H9 (cell line): ENCODE measurements around the gene ONECUT3. TPM values are rescaled to one million over a fixed set of nuclear protein-coding genes. Genes with fewer than 3 reads are reported as not detected.

ENCODE experiments used
- DNase-seq: peaks from one replicate; pipeline ENCODE4 v3.0.0-alpha.2; 2017
- H2AFZ ChIP-seq: one replicate; pipeline ENCODE4 v1.6.1; 2013; ENCODE audit warnings: mild to moderate bottlenecking, low read length, control low read depth, moderate library complexity
- H2AK5ac ChIP-seq: 2 replicates; pipeline ENCODE4 v1.6.1; 2013; ENCODE audit warnings: low read length, control low read depth, mixed read lengths; ENCODE audit not compliant: insufficient read length
- H2BK120ac ChIP-seq: one replicate; pipeline ENCODE4 v1.6.1; 2013; ENCODE audit warnings: low read depth, mild to moderate bottlenecking, low read length, control low read depth, inconsistent platforms; ENCODE audit not compliant: poor library complexity, severe bottlenecking
- H2BK12ac ChIP-seq: 2 replicates; pipeline ENCODE4 v1.6.1; 2013; ENCODE audit warnings: low read length, control low read depth, mixed read lengths, low read depth; ENCODE audit not compliant: insufficient read length
- H2BK15ac ChIP-seq: 2 replicates; pipeline ENCODE4 v1.6.1; 2013; ENCODE audit warnings: low read depth, low read length, control low read depth
- H2BK20ac ChIP-seq: one replicate; pipeline ENCODE4 v1.6.1; 2013; ENCODE audit warnings: low read depth, mild to moderate bottlenecking, low read length, control low read depth, inconsistent platforms; ENCODE audit not compliant: poor library complexity, severe bottlenecking
- H2BK5ac ChIP-seq: 2 replicates; pipeline ENCODE4 v1.6.1; 2013; ENCODE audit warnings: low read length, control low read depth, mixed read lengths; ENCODE audit not compliant: insufficient read length
- H3K14ac ChIP-seq: 2 replicates; pipeline ENCODE4 v1.6.1; 2013; ENCODE audit warnings: low read length, control low read depth; ENCODE audit not compliant: insufficient read depth
- H3K18ac ChIP-seq: 2 replicates; pipeline ENCODE4 v1.6.1; 2013; ENCODE audit warnings: low read depth, mild to moderate bottlenecking, mixed read lengths, low read length, control low read depth; ENCODE audit not compliant: insufficient read length
- H3K23ac ChIP-seq: 2 replicates; pipeline ENCODE4 v1.6.1; 2013; ENCODE audit warnings: low read length, control low read depth, mixed read lengths, low read depth; ENCODE audit not compliant: insufficient read length
- H3K23me2 ChIP-seq: 2 replicates; pipeline ENCODE4 v1.6.1; 2013; ENCODE audit warnings: low read depth, mild to moderate bottlenecking, mixed read lengths, low read length, control low read depth; ENCODE audit not compliant: insufficient read length, poor library complexity, severe bottlenecking
- H3K27ac ChIP-seq: 2 replicates; pipeline ENCODE4 v1.5.1; 2013; ENCODE audit warnings: low read length, control low read depth, mixed read lengths, low read depth; ENCODE audit not compliant: insufficient read length
- H3K27me3 ChIP-seq: 2 replicates; pipeline ENCODE4 v1.6.1; 2013; ENCODE audit warnings: low read length, control low read depth, inconsistent platforms; ENCODE audit not compliant: insufficient read depth
- H3K4ac ChIP-seq: 2 replicates; pipeline ENCODE4 v1.6.1; 2013; ENCODE audit warnings: low read depth, mild to moderate bottlenecking, control low read depth, inconsistent platforms, low read length, moderate library complexity
- H3K4me1 ChIP-seq: 2 replicates; pipeline ENCODE4 v1.6.1; 2013; ENCODE audit warnings: low read length, control low read depth, inconsistent platforms; ENCODE audit not compliant: insufficient read depth
- H3K4me2 ChIP-seq: 2 replicates; pipeline ENCODE4 v1.6.1; 2013; ENCODE audit warnings: low read length, control low read depth, mixed read lengths; ENCODE audit not compliant: insufficient read length, insufficient read depth
- H3K56ac ChIP-seq: 2 replicates; pipeline ENCODE4 v1.6.1; 2013; ENCODE audit warnings: low read depth, mild to moderate bottlenecking, mixed read lengths, low read length, control low read depth; ENCODE audit not compliant: insufficient read length
- H3K79me1 ChIP-seq: 2 replicates; pipeline ENCODE4 v1.6.1; 2013; ENCODE audit warnings: low read depth, mild to moderate bottlenecking, moderate library complexity, low read length, control low read depth, inconsistent platforms; ENCODE audit not compliant: insufficient read depth, poor library complexity, severe bottlenecking
- H3K79me2 ChIP-seq: 2 replicates; pipeline ENCODE4 v1.6.1; 2013; ENCODE audit warnings: low read length, control low read depth, inconsistent platforms; ENCODE audit not compliant: insufficient read depth
- H3K9ac ChIP-seq: 2 replicates; pipeline ENCODE4 v1.6.1; 2013; ENCODE audit warnings: low read length, control low read depth, mixed read lengths; ENCODE audit not compliant: insufficient read length; ENCODE audit errors: extremely low read depth
- H3K9me3 ChIP-seq: one replicate; pipeline ENCODE4 v1.6.1; 2013; ENCODE audit warnings: low read depth, low read length, inconsistent platforms; ENCODE audit not compliant: control insufficient read depth
- H3T11ph ChIP-seq: one replicate; pipeline ENCODE4 v1.6.1; 2013; ENCODE audit warnings: mild to moderate bottlenecking, low read length, control low read depth, inconsistent platforms
- H4K20me1 ChIP-seq: one replicate; pipeline ENCODE4 v1.6.1; 2013; ENCODE audit not compliant: control insufficient read depth, insufficient read length, insufficient read depth
- H4K5ac ChIP-seq: 2 replicates; pipeline ENCODE4 v1.6.1; 2013; ENCODE audit warnings: low read depth, mild to moderate bottlenecking, mixed read lengths, low read length, control low read depth; ENCODE audit not compliant: insufficient read length
- H4K8ac ChIP-seq: replicated peaks from 2 replicates; pipeline ENCODE4 v1.6.1; 2013; ENCODE audit warnings: low read length, control low read depth, mixed read lengths, low read depth; ENCODE audit not compliant: insufficient read length
- H4K91ac ChIP-seq: 2 replicates; pipeline ENCODE4 v1.6.1; 2013; ENCODE audit warnings: low read depth, mild to moderate bottlenecking, moderate library complexity, mixed read lengths, low read length, control low read depth; ENCODE audit not compliant: insufficient read length
- H3K27ac Mint-ChIP-seq, 3 experiments: 2 replicates in 2 of 3; 3 replicates in 1 of 3; pipeline ENCODE4 v1.8.0; 2020 to 2021; ENCODE audit warnings: mixed read lengths in 3 of 3, mild to moderate bottlenecking in 1 of 3, moderate library complexity in 1 of 3
- H3K27me3 Mint-ChIP-seq: 2 replicates; pipeline ENCODE4 v1.8.0; 2021; ENCODE audit warnings: low read depth, mild to moderate bottlenecking, moderate library complexity, mixed read lengths
- H3K36me3 Mint-ChIP-seq, 3 experiments: 2 replicates in 2 of 3; 3 replicates in 1 of 3; pipeline ENCODE4 v1.8.0; 2020 to 2021; ENCODE audit warnings: low read depth in 3 of 3, mixed read lengths in 3 of 3; ENCODE audit not compliant: insufficient read depth in 1 of 3
- H3K4me1 Mint-ChIP-seq, 2 experiments: 2 replicates each; pipeline ENCODE4 v1.8.0; 2020; ENCODE audit warnings: mixed read lengths in 2 of 2
- H3K4me3 Mint-ChIP-seq, 2 experiments: 2 replicates in 1 of 2; 3 replicates in 1 of 2; pipeline ENCODE4 v1.8.0; 2020 to 2021; ENCODE audit warnings: mild to moderate bottlenecking in 2 of 2, mixed read lengths in 2 of 2, moderate library complexity in 1 of 2
- H3K9me3 Mint-ChIP-seq, 2 experiments: 2 replicates in 1 of 2; 3 replicates in 1 of 2; pipeline ENCODE4 v1.8.0; 2020; ENCODE audit warnings: mild to moderate bottlenecking in 2 of 2, mixed read lengths in 2 of 2, moderate library complexity in 1 of 2
- WGBS: extraction: QIAGEN DNeasy Blood & Tissue Kit; methylation state at CpG from one replicate; pipeline ENCODE4 v1.1.7; 2013; ENCODE audit warnings: missing lambda C conversion rate, low lambda C conversion rate, mixed read lengths; ENCODE audit not compliant: insufficient read length; ENCODE audit errors: extremely low coverage; 5-methylcytosine and 5-hydroxymethylcytosine counted together
- total RNA-seq: library from RNA; stranded (reverse); gene quantifications from 2 replicates; pipeline ENCODE4 v1.2.1, GENCODE V29; 2021
- TF ChIP-seq, protein P1 (sequence below): fragments of 200-600 bp; sonication (generic); conservative IDR thresholded peaks from 3 replicates; pipeline ENCODE4 v1.8.0; 2021; ENCODE audit warnings: antibody characterized with exemption, mild to moderate bottlenecking

The ONECUT3 gene
- total RNA-seq, 1 experiment from 2014 or later = 0.04 TPM

DNA sequence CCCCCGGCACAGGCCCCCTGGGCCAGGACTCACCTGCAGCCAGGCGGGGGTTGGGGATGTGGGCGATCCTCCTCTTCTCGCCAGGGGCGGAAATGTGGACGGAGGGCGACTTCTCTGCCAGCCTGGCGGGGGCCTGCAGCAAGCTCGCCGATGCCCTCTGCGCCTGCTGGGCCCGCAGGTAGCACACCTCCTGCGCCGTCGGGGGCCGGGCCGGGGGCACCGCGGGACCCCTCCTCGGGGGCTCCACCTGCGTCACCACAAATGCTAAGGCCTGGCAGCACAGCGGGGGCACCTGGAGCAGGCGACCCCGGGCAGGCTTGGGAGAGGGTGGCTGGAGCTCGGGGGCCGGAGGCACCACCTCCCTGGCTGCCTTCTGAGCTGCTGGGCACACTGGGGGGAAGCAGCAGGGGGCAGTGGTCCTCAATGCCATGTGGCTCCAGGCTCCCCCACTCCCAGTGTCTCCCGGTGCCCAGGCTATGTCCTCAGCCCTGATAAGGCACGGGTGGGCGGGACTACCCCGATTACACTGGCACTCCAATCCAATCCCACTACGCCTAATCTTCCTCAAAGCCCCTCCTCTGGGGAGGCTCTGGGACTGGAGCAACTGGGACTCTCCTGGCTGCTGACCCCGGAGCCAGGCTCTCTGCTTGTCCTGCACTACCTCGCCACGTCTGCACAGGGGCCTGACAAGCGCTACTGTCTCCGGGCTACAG lies 70.4 kb downstream of the ONECUT3 start:
- peaks cover 12 to 39% (median 31%) of the 10 kb centered on the region in 3 experiments for H3K36me3 Mint-ChIP-seq
- no peak overlapping the region for H2AFZ ChIP-seq
- no peaks in the 10 kb centered on the region for H4K20me1 ChIP-seq
- no peak overlapping the region for H2BK120ac ChIP-seq
- WGBS = no CpG with 5 or more reads among the region's 36 CpGs
- no peak overlapping the region for H3K14ac ChIP-seq
- H3K27ac ChIP-seq = no peak overlapping the region
- no peak overlapping the region for H3K4me2 ChIP-seq
- no peaks in the 10 kb centered on the region for H3K79me1 ChIP-seq
- no peaks in the 10 kb centered on the region for H3K23me2 ChIP-seq
- no peaks in the 10 kb centered on the region for H3K9me3 Mint-ChIP-seq
- H2BK15ac ChIP-seq = no peak overlapping the region; the same call in 1 of the 2 replicates
- H3K4me3 Mint-ChIP-seq = no peak overlapping the region
- DNase-seq = no peak
- no peak overlapping the region for H4K5ac ChIP-seq
- peaks cover 3 to 10% of the 10 kb centered on the region in 2 experiments; a peak in 2 of 4 replicates for H3K4me1 Mint-ChIP-seq
- H3K79me2 ChIP-seq = no peaks in the 10 kb centered on the region
- H2BK5ac ChIP-seq = no peak overlapping the region
- no peaks in the 10 kb centered on the region for H3K4me1 ChIP-seq
- H3K23ac ChIP-seq = no peak overlapping the region
- no peak overlapping the region for H3K18ac ChIP-seq
- H3K27me3 ChIP-seq = no peaks in the 10 kb centered on the region
- H3K9ac ChIP-seq = no peak overlapping the region
- H2BK20ac ChIP-seq = no peak overlapping the region
- H4K8ac ChIP-seq = no peak overlapping the region
- no peak overlapping the region for H4K91ac ChIP-seq
- no peak overlapping the region for H3K27ac Mint-ChIP-seq
- TF ChIP-seq, protein P1, sequence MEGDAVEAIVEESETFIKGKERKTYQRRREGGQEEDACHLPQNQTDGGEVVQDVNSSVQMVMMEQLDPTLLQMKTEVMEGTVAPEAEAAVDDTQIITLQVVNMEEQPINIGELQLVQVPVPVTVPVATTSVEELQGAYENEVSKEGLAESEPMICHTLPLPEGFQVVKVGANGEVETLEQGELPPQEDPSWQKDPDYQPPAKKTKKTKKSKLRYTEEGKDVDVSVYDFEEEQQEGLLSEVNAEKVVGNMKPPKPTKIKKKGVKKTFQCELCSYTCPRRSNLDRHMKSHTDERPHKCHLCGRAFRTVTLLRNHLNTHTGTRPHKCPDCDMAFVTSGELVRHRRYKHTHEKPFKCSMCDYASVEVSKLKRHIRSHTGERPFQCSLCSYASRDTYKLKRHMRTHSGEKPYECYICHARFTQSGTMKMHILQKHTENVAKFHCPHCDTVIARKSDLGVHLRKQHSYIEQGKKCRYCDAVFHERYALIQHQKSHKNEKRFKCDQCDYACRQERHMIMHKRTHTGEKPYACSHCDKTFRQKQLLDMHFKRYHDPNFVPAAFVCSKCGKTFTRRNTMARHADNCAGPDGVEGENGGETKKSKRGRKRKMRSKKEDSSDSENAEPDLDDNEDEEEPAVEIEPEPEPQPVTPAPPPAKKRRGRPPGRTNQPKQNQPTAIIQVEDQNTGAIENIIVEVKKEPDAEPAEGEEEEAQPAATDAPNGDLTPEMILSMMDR = no peak
- H3K27me3 Mint-ChIP-seq = no peaks in the 10 kb centered on the region
- no peak overlapping the region for H3K56ac ChIP-seq
- H3T11ph ChIP-seq = no peak overlapping the region
- H2AK5ac ChIP-seq = no peak overlapping the region
- no peaks in the 10 kb centered on the region for H3K9me3 ChIP-seq
- H3K4ac ChIP-seq = no peak overlapping the region
- no peak overlapping the region for H2BK12ac ChIP-seq
